ENCODE measurements around the gene GALNT18.

GALNT18 gene

GRCh38 chr11:11584937-11585336, 36.9 kb downstream of the GALNT18 start:
- DNase-seq, result no peak

GRCh38 chr11:11584530-11584810, 37.3 kb downstream of the GALNT18 start:
- DNase-seq, result no peak

- DNase-seq, result no peak
Observed at GRCh38 chr11:11583801-11584529, 37.8 kb downstream of the GALNT18 start.

DNA sequence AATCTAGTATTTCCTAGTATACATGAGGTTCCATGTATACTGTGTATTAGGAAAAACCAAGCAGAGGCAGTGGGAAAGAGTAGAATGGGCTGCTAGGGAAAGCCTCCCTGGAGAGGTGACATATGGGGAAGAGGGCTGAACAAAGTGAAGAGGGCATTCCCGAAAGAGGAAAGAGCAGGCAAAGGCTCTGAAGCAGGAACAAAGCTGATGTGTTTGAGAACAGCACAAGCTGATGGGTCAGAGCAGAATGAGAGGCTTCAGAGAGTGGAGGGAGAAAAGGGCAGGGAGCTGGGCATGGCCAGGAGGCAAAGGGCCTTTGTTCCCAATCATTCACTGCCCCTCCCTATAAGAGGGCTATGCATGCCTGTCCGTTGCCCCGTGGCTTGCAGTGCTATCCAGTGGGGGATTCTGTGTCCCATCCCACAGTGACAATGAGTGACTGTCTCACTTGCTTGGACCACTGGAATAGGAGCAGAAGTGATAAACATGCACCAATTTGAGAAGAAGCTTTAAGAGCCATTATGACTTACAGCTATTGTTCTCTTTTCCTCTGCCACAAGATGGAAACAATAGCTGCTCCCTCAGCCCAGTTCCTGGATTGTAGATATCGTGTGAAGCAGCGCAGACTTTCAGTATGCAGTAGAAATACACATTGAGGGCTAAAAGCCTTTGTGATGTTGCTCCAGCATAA, 39.6 kb downstream of the GALNT18 start:
- DNase-seq, result no peak

- no peak for DNase-seq
Observed at GRCh38 chr11:11581481-11581880, 40.3 kb downstream of the GALNT18 start.

DNA sequence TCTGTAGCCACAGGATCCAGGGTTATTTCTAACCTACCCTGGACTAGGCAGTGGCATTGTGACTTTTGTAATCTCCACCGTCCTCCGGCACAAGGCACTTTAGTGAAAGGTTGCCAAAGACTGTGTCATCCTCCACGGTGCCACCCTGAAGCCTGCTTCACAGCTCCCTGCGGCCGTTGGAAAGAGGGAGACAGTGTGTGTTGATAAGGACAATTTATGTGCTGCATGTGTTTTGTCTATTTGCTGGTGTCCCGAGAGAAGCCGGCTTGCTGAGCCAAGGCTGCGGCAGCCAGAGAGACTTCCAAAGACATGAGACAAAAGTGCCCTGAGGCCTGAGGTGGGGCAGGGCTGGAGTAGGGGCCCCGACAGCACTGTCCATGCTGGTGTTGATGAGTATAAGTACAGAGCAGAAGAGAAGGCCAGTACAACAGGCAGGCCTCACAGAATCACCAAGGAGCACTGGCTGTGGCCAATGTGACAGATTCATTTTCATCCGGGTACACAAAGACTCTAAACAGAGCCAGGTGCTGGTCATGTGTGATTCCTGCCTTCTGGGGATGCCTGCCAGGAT, 40.9 kb downstream of the GALNT18 start:
- DNase-seq, result no peak

DNA sequence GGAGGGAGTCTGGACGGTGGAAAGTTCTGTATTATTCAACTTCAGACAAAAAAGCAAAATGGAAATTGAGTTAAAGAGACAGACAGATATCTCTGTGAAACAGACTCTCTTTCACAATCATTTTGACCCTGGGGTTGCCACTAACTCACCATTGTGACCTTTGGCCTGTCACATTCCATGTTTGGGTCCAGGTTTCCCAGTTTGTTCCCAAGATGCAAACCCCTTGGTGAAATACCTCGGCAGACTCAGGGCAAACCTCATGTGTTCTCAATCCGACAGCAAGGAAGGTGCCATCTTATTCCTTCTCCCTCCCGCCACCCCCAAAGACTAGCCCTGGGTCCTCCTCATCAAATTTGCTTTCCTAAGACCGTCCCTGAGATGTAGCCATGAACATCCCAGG, 41.8 kb downstream of the GALNT18 start:
- no peak for DNase-seq

GRCh38 chr11:11579012-11579988, 42.5 kb downstream of the GALNT18 start:
- no peak for DNase-seq

DNA sequence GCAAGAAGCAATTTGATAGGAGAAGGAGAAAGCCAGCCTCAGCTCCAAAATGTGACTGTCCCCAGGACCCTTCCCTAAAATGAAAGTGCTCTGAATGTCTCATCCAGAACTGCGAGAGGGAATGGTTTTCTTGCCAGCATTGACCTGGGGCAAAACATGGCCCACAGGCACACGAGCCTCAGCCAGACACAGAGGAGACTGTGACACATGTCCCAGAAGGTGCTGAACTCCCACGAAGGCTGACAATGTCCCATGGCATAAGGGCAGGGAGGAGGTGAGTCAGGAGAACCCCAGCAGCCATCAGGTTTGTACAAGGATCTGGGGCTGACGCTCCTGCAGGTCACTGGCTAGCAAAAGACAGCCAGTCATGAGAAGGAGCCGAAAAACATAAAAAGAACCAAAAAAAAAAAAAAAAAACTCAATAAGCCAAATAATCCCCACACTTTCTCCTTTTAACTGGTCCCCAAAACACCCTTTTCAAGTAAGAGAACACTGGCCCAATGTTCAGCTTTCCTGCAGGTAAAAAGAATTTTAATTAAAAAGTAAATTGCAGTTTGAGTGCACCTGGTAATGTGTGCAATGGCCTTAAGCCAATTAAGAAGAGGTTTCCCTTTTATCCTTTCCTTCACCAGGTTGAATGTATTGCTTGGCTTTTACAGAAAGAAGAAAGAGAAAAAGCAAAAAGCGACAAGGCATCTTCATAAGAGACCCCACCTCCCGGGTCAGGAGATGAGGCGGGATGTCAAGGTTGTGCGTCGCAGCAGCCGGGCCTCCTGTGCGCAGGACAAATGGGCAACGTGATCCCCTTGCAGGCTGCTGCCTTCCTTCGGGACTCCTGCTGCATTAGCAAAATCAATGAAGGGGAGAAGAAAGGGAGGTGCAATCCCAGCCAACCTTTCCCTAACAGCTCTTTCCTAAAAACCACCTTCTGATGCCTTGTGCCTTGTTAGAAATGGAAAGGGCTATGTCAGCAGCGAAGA, 43.6 kb downstream of the GALNT18 start:
- no peak for DNase-seq

- DNase-seq, result no peak
Observed at GRCh38 chr11:11577251-11577855, 44.5 kb downstream of the GALNT18 start.

GRCh38 chr11:11574373-11575287, 47.2 kb downstream of the GALNT18 start:
- DNase-seq, result no peak

GRCh38 chr11:11572386-11572785, 49.4 kb downstream of the GALNT18 start:
- no peak for DNase-seq

DNA sequence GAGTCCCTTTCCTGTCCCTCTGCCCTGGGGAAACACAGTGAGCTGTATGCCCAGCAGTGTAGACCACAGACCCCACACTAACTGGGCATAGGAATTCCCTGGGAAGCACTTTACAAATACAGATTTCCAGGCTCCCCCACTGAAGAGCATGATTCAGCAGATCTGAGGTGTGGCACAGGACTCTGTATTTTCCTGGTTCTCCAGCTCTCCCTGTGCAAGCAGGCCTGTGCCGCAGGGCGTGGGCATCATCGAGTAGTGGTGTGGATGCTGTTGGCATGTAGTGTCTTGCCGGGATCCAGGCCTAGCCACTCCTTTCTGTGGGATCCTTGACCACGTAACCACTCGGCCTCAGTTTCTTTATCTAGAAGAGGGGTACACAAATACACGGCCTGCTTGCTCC, 49.9 kb downstream of the GALNT18 start:
- DNase-seq, result no peak

- no peak for DNase-seq
Observed at GRCh38 chr11:11570823-11571222, 51.0 kb downstream of the GALNT18 start.

GRCh38 chr11:11569936-11570491, 51.8 kb downstream of the GALNT18 start:
- no peak for DNase-seq

DNA sequence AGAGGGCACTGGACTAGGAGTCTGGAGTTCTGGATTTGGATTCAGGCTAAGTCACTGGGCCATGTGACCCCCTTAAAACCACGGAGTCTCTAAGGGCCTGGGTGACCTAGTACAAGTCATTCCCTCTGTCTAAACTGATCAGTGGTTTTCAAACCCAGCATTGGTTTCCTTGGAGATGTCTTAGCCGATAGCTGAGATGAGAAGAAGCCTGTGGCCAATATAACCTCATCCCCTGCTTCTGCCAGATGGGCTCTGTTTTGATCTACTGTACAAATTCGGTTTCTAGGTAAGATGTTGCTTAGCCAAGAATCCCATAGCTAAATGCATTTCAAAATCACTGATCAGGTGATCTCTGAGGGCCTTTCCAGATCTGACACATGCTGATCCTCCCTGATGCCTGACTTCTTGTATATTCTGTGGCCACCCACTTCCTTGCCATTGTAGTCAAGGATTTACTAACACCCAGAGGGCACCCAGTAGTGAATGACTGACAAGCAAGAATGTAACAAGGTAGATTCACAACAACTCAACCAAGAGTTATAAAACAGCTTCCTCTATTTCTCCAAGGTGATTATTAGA, 53.1 kb downstream of the GALNT18 start:
- DNase-seq, result no peak

- DNase-seq, result no peak
Observed at GRCh38 chr11:11567936-11568650, 53.7 kb downstream of the GALNT18 start.

DNA sequence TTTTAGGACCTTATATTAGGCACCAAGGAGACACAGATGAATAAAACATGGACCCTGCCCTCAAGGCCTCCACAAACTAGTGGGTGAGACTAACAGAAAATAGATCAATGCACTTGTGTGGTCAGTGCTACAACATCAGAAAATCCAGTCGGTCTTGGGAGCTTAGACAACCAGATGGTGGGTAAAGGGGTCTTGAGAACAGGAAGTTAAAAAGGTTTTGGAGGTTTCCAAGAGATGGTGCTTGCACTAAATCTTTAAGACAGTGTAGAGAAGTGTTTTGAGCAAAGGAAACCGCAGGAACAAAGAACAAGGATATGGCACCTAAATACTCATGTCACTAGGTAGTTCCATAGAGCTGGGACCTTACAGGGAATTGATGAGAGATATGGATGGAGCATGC, 56.2 kb downstream of the GALNT18 start:
- no peak for DNase-seq

Measured in GOT3 (cell line).